ENCODE results near the gene DENND2C. TPM values are rescaled to one million over a fixed set of nuclear protein-coding genes. Genes with fewer than 3 reads are reported as not detected.

DENND2C gene
- total RNA-seq, 3 donors from 2014 or later (not counting 1 experiment from before 2014, with no cell fraction given): 1.6 to 6.7 (median 1.7) TPM

- H3K36me3 Mint-ChIP-seq: no peaks in the 10 kb centered on the region
- intact Hi-C loops (cut with micrococcal nuclease): no loop called here
- no peaks in the 10 kb centered on the region for H3K4me1 Mint-ChIP-seq
- no peak overlapping the region for H3K4me3 Mint-ChIP-seq
- Histone ChIP-seq H3K27ac (ENCODE audit: low read length) (no peak overlapping the region), H3K4me3 (ENCODE audit: low read length) (no peak overlapping the region), H3K4me1 (ENCODE audit: control insufficient read depth, insufficient read depth, low read length) (no peaks in the 10 kb centered on the region), H3K36me3 (ENCODE audit: control insufficient read depth, insufficient read depth, low read length) (no peaks in the 10 kb centered on the region), H3K27me3 (ENCODE audit: control insufficient read depth, insufficient read depth, low read length) (no peaks in the 10 kb centered on the region), H3K9me3 (ENCODE audit: control insufficient read depth, insufficient read depth, low read length) (no peaks in the 10 kb centered on the region)
- DNase-seq: no peak
- no peak for TF ChIP-seq CTCF (IDR thresholded peaks at IDR 0.05)
- 53% methylated on average over 2 of the region's 3 CpGs for WGBS (ENCODE audit: insufficient coverage)
- peaks cover 6 to 7% of the 10 kb centered on the region in 2 donors for H3K27me3 Mint-ChIP-seq (ENCODE audit: low read depth in 2 of 2)
- H3K27ac Mint-ChIP-seq: no peak overlapping the region
- no peaks in the 10 kb centered on the region for H3K9me3 Mint-ChIP-seq
- no peak for ATAC-seq
These were observed 129.6 kb downstream of the DENND2C start for GRCh38 chr1:114540272-114540671.

GRCh38 chr1:114536043-114536442 is 133.8 kb downstream of the DENND2C start:
- Histone ChIP-seq H3K27me3 (ENCODE audit: control insufficient read depth, insufficient read depth, low read length) (no peaks in the 10 kb centered on the region), H3K36me3 (ENCODE audit: control insufficient read depth, insufficient read depth, low read length) (no peaks in the 10 kb centered on the region), H3K9me3 (ENCODE audit: control insufficient read depth, insufficient read depth, low read length) (no peaks in the 10 kb centered on the region), H3K4me1 (ENCODE audit: control insufficient read depth, insufficient read depth, low read length) (no peaks in the 10 kb centered on the region), H3K27ac (ENCODE audit: low read length) (no peak overlapping the region), H3K4me3 (ENCODE audit: low read length) (no peak overlapping the region)
- Mint-ChIP-seq H3K9me3 (no peaks in the 10 kb centered on the region), H3K27ac (no peak overlapping the region), H3K4me3 (no peak overlapping the region), H3K36me3 (no peaks in the 10 kb centered on the region), H3K27me3 (ENCODE audit: low read depth in 2 of 2) (no peaks in the 10 kb centered on the region), H3K4me1 (no peaks in the 10 kb centered on the region)
- TF ChIP-seq CTCF (IDR thresholded peaks at IDR 0.05): no peak
- DNase-seq (no peak), ATAC-seq (no peak)
- intact Hi-C loops (cut with micrococcal nuclease): no loop called here
- 88% methylated on average over 7 of the region's 7 CpGs for WGBS (ENCODE audit: insufficient coverage)

- no peaks in the 10 kb centered on the region for H3K9me3 Mint-ChIP-seq
- TF ChIP-seq CTCF (IDR thresholded peaks at IDR 0.05): no peak
- Histone ChIP-seq H3K27ac (ENCODE audit: low read length) (no peak overlapping the region), H3K9me3 (ENCODE audit: control insufficient read depth, insufficient read depth, low read length) (no peaks in the 10 kb centered on the region), H3K27me3 (ENCODE audit: control insufficient read depth, insufficient read depth, low read length) (no peaks in the 10 kb centered on the region), H3K4me1 (ENCODE audit: control insufficient read depth, insufficient read depth, low read length) (no peaks in the 10 kb centered on the region), H3K4me3 (ENCODE audit: low read length) (no peak overlapping the region), H3K36me3 (ENCODE audit: control insufficient read depth, insufficient read depth, low read length) (no peaks in the 10 kb centered on the region)
- WGBS (ENCODE audit: insufficient coverage): 100% methylated on average over 1 of the region's 1 CpG
- no peak overlapping the region for H3K27ac Mint-ChIP-seq
- H3K4me1 Mint-ChIP-seq: no peaks in the 10 kb centered on the region
- H3K4me3 Mint-ChIP-seq: no peak overlapping the region
- H3K36me3 Mint-ChIP-seq: no peaks in the 10 kb centered on the region
- intact Hi-C loops (cut with micrococcal nuclease): no loop called here
- DNase-seq (no peak), ATAC-seq (no peak)
- no peaks in the 10 kb centered on the region for H3K27me3 Mint-ChIP-seq (ENCODE audit: low read depth in 2 of 2)
These were observed 134.4 kb downstream of the DENND2C start for GRCh38 chr1:114535401-114535800.

Other genes starting within 250 kb of the DENND2C start
- gene TRIM33, start 158.8 kb downstream of the DENND2C start, total RNA-seq: 10 to 100 TPM; 70.6 to 91.5 (median 86.1) TPM
- 10 to 100 TPM; 45.5 to 76.7 (median 62.0) TPM for gene BCAS2, start 88.4 kb downstream of the DENND2C start, total RNA-seq
- not detected for gene AMPD1, start 25.5 kb upstream of the DENND2C start, total RNA-seq
- gene NRAS, start 46.7 kb upstream of the DENND2C start, total RNA-seq: 10 to 100 TPM; 41.1 to 45.7 (median 43.8) TPM
- 100 to 1,000 TPM; 461 to 473 (median 470) TPM for gene CSDE1, start 87.9 kb upstream of the DENND2C start, total RNA-seq
- 10 to 100 TPM; 53.3 to 57.5 (median 53.4) TPM for gene SIKE1, start 110.6 kb upstream of the DENND2C start, total RNA-seq
- not detected for gene SYCP1, start 184.8 kb upstream of the DENND2C start, total RNA-seq